GM19099 (cell line): ENCODE data around the gene C1QTNF1.

Source experiments
- POLR2A ChIP-seq: IDR thresholded peaks from 3 replicates; pipeline ENCODE4 v1.6.1; 2011; ENCODE audit warnings: low read depth; ENCODE audit not compliant: insufficient read length; ENCODE audit errors: extremely low read depth

Gene C1QTNF1

GRCh38 chr17:79062691-79063090, 38.7 kb downstream of the C1QTNF1 start:
- no peak for TF ChIP-seq POLR2A

- no peak for TF ChIP-seq POLR2A
Observed at GRCh38 chr17:79064026-79064425, 40.1 kb downstream of the C1QTNF1 start.

GRCh38 chr17:79065105-79065670, 41.2 kb downstream of the C1QTNF1 start:
- no peak for TF ChIP-seq POLR2A

GRCh38 chr17:79066963-79067362, 43.0 kb downstream of the C1QTNF1 start:
- no peak for TF ChIP-seq POLR2A

- no peak for TF ChIP-seq POLR2A
Observed at GRCh38 chr17:79070266-79070880, 46.4 kb downstream of the C1QTNF1 start.

GRCh38 chr17:79071161-79071740, 47.3 kb downstream of the C1QTNF1 start:
- TF ChIP-seq POLR2A = no peak

GRCh38 chr17:79072544-79072943, 48.6 kb downstream of the C1QTNF1 start:
- TF ChIP-seq POLR2A = no peak

GRCh38 chr17:79073016-79073705, 49.2 kb downstream of the C1QTNF1 start:
- no peak for TF ChIP-seq POLR2A

GRCh38 chr17:79073706-79074088, 49.7 kb downstream of the C1QTNF1 start:
- no peak for TF ChIP-seq POLR2A

- peak; percentile 62 for TF ChIP-seq POLR2A
Observed at GRCh38 chr17:79074649-79075445, 50.9 kb downstream of the C1QTNF1 start, which contains the start of gene ENGASE. Gene ENGASE (plus strand): TSS chr17:79074824. CDS start chr17:79074945, 121 bp downstream.

- TF ChIP-seq POLR2A = no peak
Observed at GRCh38 chr17:79075446-79075750, 51.4 kb downstream of the C1QTNF1 start.

GRCh38 chr17:79075861-79076406, 52.0 kb downstream of the C1QTNF1 start:
- TF ChIP-seq POLR2A = no peak

- TF ChIP-seq POLR2A = no peak
Observed at GRCh38 chr17:79077587-79077986, 53.6 kb downstream of the C1QTNF1 start.

- TF ChIP-seq POLR2A = no peak
Observed at GRCh38 chr17:79078476-79079190, 54.7 kb downstream of the C1QTNF1 start.
